Neural cell (in vitro differentiated cells): Measurements from ENCODE around the gene PTGS2. TPM values are rescaled to one million over a fixed set of nuclear protein-coding genes. Genes with fewer than 3 reads are reported as not detected.

ENCODE experiments used
- H2AFZ ChIP-seq: fragments of 200-600, 300-800 bp; sonication (generic), shearing (Covaris generic); 2 replicates; pipeline ENCODE4 v1.6.0; 2014; ENCODE audit warnings: low read depth, mild to moderate bottlenecking, antibody characterized with exemption, low read length, moderate library complexity
- H3F3A ChIP-seq: fragments of 200-600 bp; shearing (Covaris generic); 2 replicates; pipeline ENCODE4 v1.6.1; 2016; ENCODE audit warnings: mild to moderate bottlenecking, moderate library complexity, mixed read lengths, antibody characterized with exemption, low read length; ENCODE audit not compliant: insufficient read depth, poor library complexity, severe bottlenecking
- H3K27ac ChIP-seq: fragments of 200-600, 300-800 bp; sonication (generic), shearing (Covaris generic); 2 replicates; pipeline ENCODE4 v1.5.1; 2014; ENCODE audit warnings: mild to moderate bottlenecking, low read length, moderate library complexity
- H3K27me3 ChIP-seq: fragments of 300-800, 200-600 bp; sonication (generic), shearing (Covaris generic); 2 replicates; pipeline ENCODE4 v1.6.0; 2014; ENCODE audit warnings: mild to moderate bottlenecking, low read depth, low read length, moderate library complexity; ENCODE audit not compliant: insufficient read depth
- H3K36me3 ChIP-seq: fragments of 300-800, 200-600 bp; sonication (generic), shearing (Covaris generic); 2 replicates; pipeline ENCODE4 v1.5.1; 2014; ENCODE audit warnings: mild to moderate bottlenecking, antibody characterized with exemption, low read length, moderate library complexity; ENCODE audit not compliant: insufficient read depth
- H3K4me2 ChIP-seq: fragments of 300-800, 200-600 bp; sonication (generic), shearing (Covaris generic); 2 replicates; pipeline ENCODE4 v1.6.0; 2014; ENCODE audit warnings: mild to moderate bottlenecking, low read length
- H3K4me3 ChIP-seq: fragments of 300-800, 200-600 bp; sonication (generic), shearing (Covaris generic); 2 replicates; pipeline ENCODE4 v1.5.1; 2014; ENCODE audit warnings: mild to moderate bottlenecking, low read length, moderate library complexity
- H3K79me2 ChIP-seq: fragments of 200-600 bp; shearing (Covaris generic); replicated peaks from 2 replicates; pipeline ENCODE4 v1.6.0; 2014; ENCODE audit warnings: mild to moderate bottlenecking, low read length, moderate library complexity; ENCODE audit not compliant: insufficient read depth
- H3K9ac ChIP-seq: fragments of 300-800, 200-600 bp; sonication (generic), shearing (Covaris generic); 2 replicates; pipeline ENCODE4 v1.6.1; 2016; ENCODE audit warnings: mild to moderate bottlenecking, low read length, mixed read lengths
- H3K9me2 ChIP-seq: fragments of 200-600 bp; shearing (Covaris generic); 2 replicates; pipeline ENCODE4 v1.6.1; 2016; ENCODE audit warnings: mild to moderate bottlenecking, low read length, mixed read lengths; ENCODE audit not compliant: insufficient read depth
- H3K9me3 ChIP-seq: fragments of 200-600, 300-800 bp; sonication (generic), shearing (Covaris generic); 2 replicates; pipeline ENCODE4 v1.6.1; 2016; ENCODE audit warnings: mild to moderate bottlenecking, mixed run types, low read length, moderate library complexity, mixed read lengths
- H4K20me1 ChIP-seq: fragments of 200-600 bp; shearing (Covaris generic); 2 replicates; pipeline ENCODE4 v1.6.1; 2016; ENCODE audit warnings: mild to moderate bottlenecking, mixed run types; ENCODE audit not compliant: insufficient read depth
- EP300 ChIP-seq: fragments of 450-650 bp; conservative IDR thresholded peaks from 2 replicates; pipeline ENCODE4 v1.6.1; 2014; ENCODE audit warnings: antibody characterized with exemption, mild to moderate bottlenecking, moderate library complexity; ENCODE audit not compliant: poor library complexity, severe bottlenecking
- MXI1 ChIP-seq: fragments of 450-650 bp; conservative IDR thresholded peaks from 2 replicates; pipeline ENCODE4 v1.6.1; 2014; ENCODE audit warnings: antibody characterized with exemption, mild to moderate bottlenecking; ENCODE audit not compliant: poor library complexity, severe bottlenecking
- POLR2AphosphoS5 ChIP-seq: IDR thresholded peaks from 2 replicates; pipeline ENCODE4 v1.6.1; 2012
- RAD21 ChIP-seq: fragments of 450-650 bp; conservative IDR thresholded peaks from 2 replicates; pipeline ENCODE4 v1.6.1; 2014; ENCODE audit warnings: antibody characterized with exemption, mild to moderate bottlenecking, moderate library complexity
- SMC3 ChIP-seq: fragments of 450-650 bp; conservative IDR thresholded peaks from 2 replicates; pipeline ENCODE4 v1.6.1; 2014; ENCODE audit warnings: antibody characterized with exemption, mild to moderate bottlenecking, moderate library complexity; ENCODE audit not compliant: poor library complexity
- TAF1 ChIP-seq: IDR thresholded peaks from 2 replicates; pipeline ENCODE4 v1.6.1; 2012; ENCODE audit warnings: low read depth
- polyA minus RNA-seq: library from RNA; depleted of rRNA, polyadenylated mRNA; stranded (reverse); fragments of >200 nt; gene quantifications from 2 replicates; pipeline ENCODE4 v1.2.3, GENCODE V29; 2014
- polyA plus RNA-seq: library from polyadenylated mRNA; depleted of rRNA; stranded (reverse); fragments of >200 nt; gene quantifications from 2 replicates; pipeline ENCODE4 v1.2.3, GENCODE V29; 2014
- TF ChIP-seq, protein P1 (sequence below): fragments of 450-650 bp; IDR thresholded peaks from 2 replicates; pipeline ENCODE4 v1.5.1; 2014; ENCODE audit warnings: antibody characterized with exemption, mild to moderate bottlenecking, moderate library complexity; ENCODE audit not compliant: poor library complexity, severe bottlenecking
- TF ChIP-seq, protein P2 (sequence below): IDR thresholded peaks from 2 replicates; pipeline ENCODE4 v1.6.1; 2012; ENCODE audit warnings: borderline replicate concordance

The PTGS2 gene
- polyA plus RNA-seq (0.12 and 0.25 TPM in 2 replicates), polyA minus RNA-seq (not detected in 2 replicates)

DNA sequence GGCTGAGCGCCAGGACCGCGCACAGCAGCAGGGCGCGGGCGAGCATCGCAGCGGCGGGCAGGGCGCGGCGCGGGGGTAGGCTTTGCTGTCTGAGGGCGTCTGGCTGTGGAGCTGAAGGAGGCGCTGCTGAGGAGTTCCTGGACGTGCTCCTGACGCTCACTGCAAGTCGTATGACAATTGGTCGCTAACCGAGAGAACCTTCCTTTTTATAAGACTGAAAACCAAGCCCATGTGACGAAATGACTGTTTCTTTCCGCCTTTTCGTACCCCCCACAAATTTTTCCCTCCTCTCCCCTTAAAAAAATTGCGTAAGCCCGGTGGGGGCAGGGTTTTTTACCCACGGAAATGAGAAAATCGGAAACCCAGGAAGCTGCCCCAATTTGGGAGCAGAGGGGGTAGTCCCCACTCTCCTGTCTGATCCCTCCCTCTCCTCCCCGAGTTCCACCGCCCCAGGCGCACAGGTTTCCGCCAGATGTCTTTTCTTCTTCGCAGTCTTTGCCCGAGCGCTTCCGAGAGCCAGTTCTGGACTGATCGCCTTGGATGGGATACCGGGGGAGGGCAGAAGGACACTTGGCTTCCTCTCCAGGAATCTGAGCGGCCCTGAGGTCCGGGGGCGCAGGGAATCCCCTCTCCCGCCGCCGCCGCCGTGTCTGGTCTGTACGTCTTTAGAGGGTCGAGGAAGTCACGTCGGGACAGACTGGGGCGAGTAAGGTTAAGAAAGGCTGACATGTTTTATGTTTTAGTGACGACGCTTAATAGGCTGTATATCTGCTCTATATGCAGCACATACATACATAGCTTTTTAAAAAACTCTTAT lies at the start of gene PTGS2:
PTGS2 (minus strand) TSS at position 179 of the 817 bp plus-strand sequence; CDS start at position 46, 133 bp downstream.
- peak within 1 kb of the TSS; percentile 45 for H3K4me2 ChIP-seq
- H4K20me1 ChIP-seq: no peaks in the 10 kb centered on the region
- no peaks in the 10 kb centered on the region for H3K79me2 ChIP-seq
- H3K9me3 ChIP-seq: no peaks in the 10 kb centered on the region
- no peak within 1 kb of the TSS for H3K27ac ChIP-seq
- peaks cover 29% of the 10 kb centered on the region for H3K27me3 ChIP-seq
- no peaks in the 10 kb centered on the region for H3F3A ChIP-seq
- no peaks in the 10 kb centered on the region for H3K36me3 ChIP-seq
- peak within 1 kb of the TSS; percentile 71 for H3K4me3 ChIP-seq
- TF ChIP-seq TAF1 (no peak), POLR2AphosphoS5 (no peak), SMC3 (peak; percentile 51), RAD21 (peak; percentile 45), MXI1 (peak; percentile 35)
- TF ChIP-seq, protein P1, sequence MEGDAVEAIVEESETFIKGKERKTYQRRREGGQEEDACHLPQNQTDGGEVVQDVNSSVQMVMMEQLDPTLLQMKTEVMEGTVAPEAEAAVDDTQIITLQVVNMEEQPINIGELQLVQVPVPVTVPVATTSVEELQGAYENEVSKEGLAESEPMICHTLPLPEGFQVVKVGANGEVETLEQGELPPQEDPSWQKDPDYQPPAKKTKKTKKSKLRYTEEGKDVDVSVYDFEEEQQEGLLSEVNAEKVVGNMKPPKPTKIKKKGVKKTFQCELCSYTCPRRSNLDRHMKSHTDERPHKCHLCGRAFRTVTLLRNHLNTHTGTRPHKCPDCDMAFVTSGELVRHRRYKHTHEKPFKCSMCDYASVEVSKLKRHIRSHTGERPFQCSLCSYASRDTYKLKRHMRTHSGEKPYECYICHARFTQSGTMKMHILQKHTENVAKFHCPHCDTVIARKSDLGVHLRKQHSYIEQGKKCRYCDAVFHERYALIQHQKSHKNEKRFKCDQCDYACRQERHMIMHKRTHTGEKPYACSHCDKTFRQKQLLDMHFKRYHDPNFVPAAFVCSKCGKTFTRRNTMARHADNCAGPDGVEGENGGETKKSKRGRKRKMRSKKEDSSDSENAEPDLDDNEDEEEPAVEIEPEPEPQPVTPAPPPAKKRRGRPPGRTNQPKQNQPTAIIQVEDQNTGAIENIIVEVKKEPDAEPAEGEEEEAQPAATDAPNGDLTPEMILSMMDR: peak; percentile 78
- TF ChIP-seq, protein P2, sequence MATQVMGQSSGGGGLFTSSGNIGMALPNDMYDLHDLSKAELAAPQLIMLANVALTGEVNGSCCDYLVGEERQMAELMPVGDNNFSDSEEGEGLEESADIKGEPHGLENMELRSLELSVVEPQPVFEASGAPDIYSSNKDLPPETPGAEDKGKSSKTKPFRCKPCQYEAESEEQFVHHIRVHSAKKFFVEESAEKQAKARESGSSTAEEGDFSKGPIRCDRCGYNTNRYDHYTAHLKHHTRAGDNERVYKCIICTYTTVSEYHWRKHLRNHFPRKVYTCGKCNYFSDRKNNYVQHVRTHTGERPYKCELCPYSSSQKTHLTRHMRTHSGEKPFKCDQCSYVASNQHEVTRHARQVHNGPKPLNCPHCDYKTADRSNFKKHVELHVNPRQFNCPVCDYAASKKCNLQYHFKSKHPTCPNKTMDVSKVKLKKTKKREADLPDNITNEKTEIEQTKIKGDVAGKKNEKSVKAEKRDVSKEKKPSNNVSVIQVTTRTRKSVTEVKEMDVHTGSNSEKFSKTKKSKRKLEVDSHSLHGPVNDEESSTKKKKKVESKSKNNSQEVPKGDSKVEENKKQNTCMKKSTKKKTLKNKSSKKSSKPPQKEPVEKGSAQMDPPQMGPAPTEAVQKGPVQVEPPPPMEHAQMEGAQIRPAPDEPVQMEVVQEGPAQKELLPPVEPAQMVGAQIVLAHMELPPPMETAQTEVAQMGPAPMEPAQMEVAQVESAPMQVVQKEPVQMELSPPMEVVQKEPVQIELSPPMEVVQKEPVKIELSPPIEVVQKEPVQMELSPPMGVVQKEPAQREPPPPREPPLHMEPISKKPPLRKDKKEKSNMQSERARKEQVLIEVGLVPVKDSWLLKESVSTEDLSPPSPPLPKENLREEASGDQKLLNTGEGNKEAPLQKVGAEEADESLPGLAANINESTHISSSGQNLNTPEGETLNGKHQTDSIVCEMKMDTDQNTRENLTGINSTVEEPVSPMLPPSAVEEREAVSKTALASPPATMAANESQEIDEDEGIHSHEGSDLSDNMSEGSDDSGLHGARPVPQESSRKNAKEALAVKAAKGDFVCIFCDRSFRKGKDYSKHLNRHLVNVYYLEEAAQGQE: no peak
- peak within 1 kb of the TSS; percentile 50 for H3K9ac ChIP-seq
- H2AFZ ChIP-seq: peak within 1 kb of the TSS; percentile 54
- no peaks in the 10 kb centered on the region for H3K9me2 ChIP-seq

DNA sequence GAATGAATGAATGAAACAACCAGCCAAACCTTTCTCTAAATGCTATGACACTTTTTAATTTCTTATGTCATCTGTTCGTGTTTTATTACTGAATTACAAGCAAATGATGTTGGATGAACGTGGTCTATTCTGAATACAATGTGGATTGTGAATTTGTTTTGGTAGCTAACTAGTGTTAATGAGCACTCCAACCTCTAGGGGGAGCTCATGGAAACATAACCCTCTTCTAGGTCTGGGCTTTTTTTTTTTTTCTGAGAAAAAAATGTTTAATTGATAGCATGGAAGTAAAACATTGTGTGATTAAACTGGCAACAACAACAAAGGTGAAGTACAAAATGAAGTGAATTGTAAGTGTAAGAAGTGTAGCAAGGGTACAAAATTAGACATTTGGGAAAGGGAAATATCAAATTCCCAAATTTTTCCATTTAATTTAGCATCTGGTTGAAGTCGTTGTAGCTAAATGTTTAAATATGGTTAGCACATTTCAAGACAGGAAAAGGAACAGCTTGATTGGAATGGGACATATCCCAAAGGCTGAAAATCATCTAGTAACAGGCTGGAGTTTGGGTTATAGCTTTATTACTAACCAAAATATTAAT lies 42.6 kb upstream of the PTGS2 start:
- H4K20me1 ChIP-seq: no peaks in the 10 kb centered on the region
- no peak overlapping the region for H2AFZ ChIP-seq
- TF ChIP-seq TAF1 (no peak), EP300 (no peak), MXI1 (no peak)
- H3K4me3 ChIP-seq: no peak overlapping the region
- no peaks in the 10 kb centered on the region for H3K27me3 ChIP-seq
- no peaks in the 10 kb centered on the region for H3K79me2 ChIP-seq
- no peak overlapping the region for H3K4me2 ChIP-seq
- no peaks in the 10 kb centered on the region for H3F3A ChIP-seq
- no peaks in the 10 kb centered on the region for H3K36me3 ChIP-seq
- no peaks in the 10 kb centered on the region for H3K9me2 ChIP-seq
- H3K9me3 ChIP-seq: no peaks in the 10 kb centered on the region
- no peak overlapping the region for H3K9ac ChIP-seq
- no peak overlapping the region for H3K27ac ChIP-seq
